GM19468 (cell line): ENCODE measurements around the gene ABT1.
"Not testable (repeated sequence)": the region's sequence is repeated elsewhere in the genome, so short reads cannot be mapped to it uniquely, and the experiment has no call there.

ENCODE experiments used
- ATAC-seq: cut with Tn5 transposase; IDR thresholded peaks from one replicate; pipeline ENCODE4 v1.9.1; 2021; ENCODE audit warnings: mild to moderate bottlenecking, moderate library complexity, moderate number of reproducible peaks; ENCODE audit not compliant: unreplicated experiment; ENCODE audit errors: extremely low read depth

ABT1 gene

DNA sequence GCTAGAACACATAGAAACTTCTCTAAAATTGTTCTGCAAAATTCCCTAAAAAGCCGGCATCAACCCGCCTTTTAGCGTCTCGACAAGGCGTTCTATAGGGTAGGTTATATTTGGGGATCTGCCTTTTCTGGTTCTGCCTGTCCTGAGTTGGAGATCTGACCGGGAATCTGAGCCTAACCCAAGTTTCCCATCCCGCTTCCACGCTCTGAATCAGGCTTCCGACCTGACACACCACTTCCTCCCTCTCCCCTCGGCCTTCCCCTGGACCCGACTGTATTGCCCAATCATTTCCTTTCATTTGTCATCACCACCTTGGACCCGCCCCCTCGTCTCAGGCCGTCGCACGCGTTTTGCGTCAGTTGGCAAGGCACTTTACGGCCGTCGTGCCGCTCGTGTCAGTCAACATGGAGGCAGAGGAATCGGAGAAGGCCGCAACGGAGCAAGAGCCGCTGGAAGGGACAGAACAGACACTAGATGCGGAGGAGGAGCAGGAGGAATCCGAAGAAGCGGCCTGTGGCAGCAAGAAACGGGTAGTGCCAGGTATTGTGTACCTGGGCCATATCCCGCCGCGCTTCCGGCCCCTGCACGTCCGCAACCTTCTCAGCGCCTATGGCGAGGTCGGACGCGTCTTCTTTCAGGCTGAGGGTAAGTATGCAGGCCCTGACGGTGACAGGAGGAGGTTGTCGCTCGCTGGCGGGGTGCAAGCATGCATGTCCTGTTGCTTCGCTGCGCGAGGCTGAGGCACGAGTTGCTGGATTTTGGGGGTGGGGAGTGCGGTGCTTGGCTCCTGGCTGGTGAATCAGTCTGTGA lies at the start of gene ABT1:
ABT1 (plus strand) TSS at position 375 of the 810 bp plus-strand sequence; CDS start at position 405, 30 bp downstream.
- ATAC-seq = peak; percentile 16

DNA sequence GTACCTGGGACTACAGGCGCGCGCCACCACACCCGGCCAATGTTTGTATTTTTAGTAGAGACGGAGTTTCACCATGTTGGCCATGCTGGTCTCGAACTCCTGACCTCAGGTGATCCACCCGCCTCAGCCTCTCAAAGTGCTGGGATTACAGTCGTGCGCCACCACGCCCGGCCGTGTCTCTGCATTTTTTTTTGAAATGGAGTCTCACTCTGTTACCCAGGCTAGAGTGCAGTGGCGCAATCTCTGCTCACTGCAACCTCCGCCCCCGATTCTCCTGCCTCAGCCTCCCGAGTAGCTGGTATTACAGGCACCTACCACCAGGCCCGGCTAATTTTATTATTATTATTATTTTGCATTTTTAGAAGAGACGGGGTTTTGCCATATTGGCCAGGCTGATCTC lies 49.4 kb upstream of the ABT1 start:
- ATAC-seq = not testable (repeated sequence)

DNA sequence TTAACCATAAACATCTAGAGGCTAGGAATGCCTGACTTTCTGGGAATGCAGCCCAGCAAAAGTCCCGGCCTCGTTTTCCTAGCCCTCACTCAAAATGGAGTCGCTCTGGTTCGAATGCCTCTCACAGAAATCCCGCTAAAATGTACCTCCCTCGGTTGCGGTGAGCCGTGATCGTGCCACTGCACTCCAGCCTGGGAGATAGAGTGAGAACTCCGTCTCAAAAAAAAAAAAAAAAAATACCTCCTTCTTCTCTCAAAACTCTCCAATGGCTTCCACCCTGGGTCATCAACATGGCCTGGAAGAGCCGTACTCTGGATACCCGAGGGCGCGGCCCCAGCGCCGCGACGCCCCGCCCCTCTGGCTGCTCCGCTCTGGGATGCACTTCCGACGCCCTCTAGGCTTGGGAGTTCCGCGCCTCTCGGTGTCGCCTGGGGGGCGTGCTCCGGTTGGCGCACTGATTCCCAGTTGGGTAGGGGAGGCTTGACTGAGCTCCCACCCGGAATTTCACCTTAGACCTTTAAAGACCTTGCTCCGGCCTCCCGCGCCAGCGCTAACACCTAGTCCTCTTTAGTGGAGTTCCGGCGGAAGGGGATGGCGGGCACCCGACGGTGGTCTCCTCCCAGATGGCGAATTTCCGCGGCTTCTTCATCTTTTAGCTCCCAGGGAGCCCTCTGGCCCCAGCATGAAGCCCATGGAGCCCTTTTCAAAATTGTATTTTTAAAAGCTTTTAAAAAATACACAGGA lies 46.3 kb upstream of the ABT1 start:
- no peak for ATAC-seq

DNA sequence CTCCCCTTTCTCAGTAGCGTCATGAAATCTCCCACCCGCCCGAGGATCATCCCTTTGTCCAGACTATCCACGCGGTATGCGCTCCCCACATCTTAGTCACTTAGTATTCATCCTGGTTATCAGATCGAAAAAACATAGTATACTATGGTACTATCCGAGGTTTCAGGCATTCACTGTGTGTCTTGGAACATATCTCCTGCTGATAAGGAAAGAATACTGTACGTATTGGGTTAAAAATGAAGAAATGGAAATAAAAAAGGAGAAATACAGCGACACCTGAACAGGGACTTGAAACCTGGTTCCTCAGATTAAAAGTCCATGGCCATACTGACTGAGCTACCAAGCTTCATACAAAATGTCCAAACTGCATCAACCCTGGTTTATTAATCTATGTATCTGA lies 44.5 kb upstream of the ABT1 start:
- ATAC-seq = no peak

DNA sequence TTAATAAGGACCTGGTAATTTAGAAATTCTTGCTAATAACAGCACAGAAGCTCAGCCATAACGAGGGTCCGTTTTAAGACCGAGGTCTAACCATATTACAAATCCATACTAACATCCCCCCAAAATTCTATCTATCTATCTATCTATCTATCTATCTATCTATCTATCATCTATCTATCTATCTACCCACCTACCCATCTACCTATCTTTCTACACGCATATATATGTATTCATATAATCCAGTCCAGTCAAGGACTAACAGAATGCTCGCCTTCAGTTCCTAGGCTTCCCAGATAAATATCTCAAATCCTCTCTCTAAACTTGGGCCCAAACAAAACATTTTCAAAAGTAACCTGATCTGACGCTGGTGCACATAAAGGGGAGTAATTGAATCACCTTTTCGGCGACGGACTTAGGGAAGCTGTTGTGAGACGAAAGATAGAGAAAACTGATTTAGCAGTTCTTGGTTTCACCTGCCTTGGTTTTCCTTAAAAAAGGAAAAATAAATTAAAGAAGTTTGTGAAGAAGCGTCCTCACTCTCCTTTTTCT lies 44.0 kb upstream of the ABT1 start:
- ATAC-seq = no peak

DNA sequence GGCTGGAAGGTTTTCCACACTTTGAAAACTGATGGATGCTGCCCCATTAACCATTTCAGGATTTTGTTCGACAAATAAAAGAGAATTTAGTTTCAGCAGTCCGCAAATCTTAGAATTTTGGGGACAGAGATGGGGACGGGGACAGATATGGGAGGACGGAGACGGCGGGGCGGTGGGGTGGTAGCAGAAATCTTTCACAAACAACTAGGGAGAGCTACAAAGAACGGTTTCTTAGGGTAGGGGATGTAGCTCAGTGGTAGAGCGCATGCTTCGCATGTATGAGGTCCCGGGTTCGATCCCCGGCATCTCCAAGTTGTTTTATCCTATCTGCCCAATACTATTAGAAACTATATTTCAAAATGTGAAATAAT lies 43.5 kb upstream of the ABT1 start:
- peak; percentile 14 for ATAC-seq

DNA sequence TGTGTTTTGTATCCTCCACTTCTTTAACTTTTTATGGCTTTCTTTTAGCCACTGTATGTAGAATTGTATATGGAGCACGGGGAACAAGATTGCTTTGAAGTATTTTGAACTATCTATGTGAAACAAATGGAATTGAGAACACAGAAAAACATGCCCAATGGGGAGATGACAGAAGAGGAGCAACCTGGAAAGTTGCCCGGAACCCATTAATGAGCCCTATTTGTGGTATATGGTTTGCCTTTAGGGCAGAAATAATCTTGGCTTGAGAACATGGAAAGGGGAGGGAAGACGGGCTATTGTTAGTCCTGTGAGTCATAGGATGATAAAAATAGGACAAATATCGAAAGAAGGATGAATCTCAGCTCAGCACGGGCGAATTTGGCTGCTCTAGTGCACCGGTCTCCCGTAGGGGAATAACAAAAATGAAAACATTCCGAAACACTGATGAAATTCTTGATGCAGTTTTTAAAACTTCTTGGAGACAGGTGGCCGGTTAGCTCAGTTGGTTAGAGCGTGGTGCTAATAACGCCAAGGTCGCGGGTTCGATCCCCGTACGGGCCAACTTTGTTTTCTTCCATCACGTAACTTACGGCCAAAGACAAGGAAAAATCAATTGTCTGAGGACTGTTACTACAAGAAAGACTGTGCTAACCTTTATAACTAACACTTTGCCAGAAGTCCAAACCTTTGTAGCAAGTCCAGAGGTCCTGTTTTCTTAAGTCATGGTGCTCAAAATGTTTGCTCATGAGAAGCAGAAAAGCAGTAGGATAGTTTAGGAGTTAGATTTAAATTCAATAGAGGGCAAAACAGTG lies 42.9 kb upstream of the ABT1 start:
- peak; percentile 12 for ATAC-seq

DNA sequence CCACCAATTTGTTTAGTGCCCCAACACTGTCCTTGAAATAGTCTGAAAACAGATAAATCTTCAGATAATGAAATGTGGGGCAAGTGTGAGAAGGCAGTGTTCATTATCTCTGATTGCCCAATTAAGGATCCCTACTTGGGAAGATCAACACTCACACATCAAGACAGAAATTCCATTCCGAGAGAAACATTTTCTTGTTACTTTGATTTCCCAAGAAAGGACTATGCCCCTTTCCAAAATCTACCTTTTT lies 42.4 kb upstream of the ABT1 start:
- no peak for ATAC-seq

DNA sequence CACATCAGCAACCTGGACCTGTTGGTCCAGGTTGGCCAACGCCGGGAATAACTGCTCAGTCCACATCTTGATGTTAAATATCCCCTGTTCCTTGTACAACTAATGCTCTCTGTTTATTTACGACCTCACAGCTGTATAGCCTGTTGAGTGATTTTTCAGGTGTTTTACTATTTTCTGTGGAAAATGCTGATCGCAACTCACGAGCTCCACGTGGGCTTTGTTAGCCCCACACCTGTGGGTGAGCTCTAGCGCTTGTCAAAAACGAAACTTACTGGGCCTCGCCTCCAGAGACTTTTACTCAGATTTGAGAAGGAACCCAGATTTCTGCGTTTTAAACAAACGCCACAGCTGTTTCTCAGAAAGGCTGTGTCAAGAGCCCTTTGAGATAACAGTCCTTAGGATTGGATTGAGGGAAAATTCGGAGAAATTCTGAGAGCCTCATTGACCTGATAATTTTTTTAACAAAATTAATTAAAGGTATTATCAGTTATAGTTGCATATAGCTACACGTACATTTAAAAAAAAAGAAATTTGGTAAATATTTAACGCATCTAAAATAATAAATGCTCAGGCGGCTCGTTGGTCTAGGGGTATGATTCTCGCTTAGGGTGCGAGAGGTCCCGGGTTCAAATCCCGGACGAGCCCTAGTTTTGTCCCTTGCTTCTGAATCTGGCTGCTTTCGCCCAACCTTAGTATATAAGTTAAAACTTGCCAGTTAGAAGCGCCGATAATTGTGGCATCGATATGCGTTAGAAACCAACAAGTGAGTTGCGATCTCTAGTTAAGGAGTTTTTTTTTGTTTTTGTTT lies 41.9 kb upstream of the ABT1 start:
- ATAC-seq = no peak

DNA sequence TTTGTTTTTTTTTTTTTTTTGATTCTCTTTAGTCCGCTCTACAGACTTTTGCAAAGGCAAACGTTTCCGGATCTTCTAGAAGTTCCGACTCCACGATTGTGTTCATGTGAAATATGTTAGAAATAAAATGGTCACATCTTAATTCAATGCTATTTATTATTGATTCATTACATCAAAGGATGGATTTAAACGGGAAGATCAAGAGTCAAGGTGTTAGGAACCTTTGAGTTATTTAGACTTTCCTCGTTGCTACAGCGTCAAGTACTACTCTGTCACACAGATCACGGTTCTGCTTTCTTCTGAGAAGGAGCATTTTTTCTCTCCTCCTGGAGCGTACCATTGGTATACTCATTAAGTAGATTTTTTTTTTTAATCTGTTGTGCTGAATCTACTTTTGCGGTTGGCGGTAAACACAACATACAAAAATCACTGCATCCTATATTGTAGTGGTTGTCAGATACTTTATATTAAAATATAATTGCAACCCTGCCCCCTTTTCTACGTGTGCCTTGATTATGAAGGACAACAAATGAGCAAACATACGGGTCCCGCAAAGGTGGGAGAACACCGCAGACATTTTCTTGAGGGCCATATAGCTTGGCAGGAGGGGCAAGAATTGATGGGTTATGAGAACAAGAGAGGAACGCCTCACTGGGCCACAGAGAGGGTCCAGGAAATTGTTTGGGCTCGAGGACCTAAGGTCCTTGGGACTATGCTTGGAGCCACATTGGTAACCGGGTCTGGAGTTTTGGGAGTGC lies 41.1 kb upstream of the ABT1 start:
- no peak for ATAC-seq

DNA sequence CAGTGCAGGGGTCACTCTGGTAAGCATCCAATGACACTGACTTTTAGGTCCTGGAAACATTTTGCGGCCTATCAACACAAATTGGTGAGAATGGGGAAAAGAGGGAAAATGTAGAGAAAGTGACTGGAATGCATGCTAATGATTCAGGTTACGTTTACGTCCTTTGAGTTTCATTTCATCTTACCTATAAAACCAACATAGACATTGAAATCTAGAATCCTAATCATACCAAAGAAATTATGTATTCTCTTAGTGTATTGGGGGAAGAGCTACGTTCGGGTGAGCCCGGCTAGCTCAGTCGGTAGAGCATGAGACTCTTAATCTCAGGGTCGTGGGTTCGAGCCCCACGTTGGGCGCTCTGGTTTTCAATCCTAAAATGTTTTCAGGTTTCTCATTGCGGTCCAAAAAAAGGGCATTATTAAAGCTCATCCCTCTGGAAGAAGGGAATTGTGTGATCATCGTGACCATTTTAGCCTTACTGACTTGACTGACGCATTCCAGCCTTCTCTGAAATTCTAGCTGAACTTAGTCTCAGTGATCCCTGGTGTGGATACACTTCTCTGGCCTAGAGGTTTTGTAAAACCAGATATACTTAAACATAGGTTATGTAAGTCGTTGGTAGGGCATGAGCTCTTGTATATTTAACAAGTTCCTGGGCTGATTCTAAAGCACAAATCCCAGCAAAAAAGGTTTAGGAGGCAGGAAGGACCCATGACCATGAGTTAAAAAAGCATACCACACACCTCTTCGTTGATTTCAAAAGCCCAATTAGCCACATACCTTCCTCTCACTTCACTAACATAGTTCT lies 40.3 kb upstream of the ABT1 start:
- no peak for ATAC-seq

DNA sequence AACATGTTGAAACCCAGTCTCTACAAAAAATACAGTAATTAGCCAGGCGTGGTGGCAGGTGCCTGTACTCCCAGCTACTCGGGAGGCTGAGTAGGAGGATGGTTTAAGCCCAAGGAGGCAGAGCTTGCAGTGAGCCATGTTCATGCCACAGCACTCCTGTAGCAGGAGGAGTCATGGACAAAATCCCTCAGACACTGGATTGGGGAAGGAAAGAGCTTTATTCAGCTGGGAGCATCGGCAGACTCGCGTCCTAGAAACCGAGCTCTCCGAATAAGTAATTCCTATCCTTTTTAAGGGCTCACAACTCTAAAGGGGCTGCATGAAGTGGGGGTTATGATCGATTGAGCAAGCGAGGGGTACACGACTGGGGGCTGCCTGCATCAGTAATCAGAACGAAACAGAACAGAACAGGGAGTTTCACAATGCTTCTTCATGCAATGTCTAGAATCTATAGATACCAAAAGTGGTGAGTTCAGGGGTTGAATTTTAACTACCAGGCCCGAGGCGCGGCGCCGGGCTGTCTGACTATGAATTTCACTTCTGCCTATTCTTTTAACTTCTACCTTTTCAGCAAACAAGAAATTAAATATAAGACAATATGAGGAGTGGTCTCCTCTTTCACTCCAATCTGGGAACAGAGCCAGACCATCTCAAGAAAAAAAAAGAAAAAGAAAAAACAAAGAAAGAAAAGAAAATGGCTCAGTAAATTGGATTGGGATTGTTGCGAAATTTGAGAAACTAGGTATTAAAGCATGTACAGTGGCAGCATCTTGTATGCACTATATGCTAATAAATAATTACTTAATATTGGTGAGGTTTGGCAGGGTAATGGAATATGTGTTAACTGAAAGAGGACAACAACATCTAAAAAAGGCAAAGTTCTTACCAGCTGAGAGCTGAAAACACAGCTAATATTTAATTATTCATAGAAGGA lies 35.0 kb upstream of the ABT1 start:
- no peak for ATAC-seq

DNA sequence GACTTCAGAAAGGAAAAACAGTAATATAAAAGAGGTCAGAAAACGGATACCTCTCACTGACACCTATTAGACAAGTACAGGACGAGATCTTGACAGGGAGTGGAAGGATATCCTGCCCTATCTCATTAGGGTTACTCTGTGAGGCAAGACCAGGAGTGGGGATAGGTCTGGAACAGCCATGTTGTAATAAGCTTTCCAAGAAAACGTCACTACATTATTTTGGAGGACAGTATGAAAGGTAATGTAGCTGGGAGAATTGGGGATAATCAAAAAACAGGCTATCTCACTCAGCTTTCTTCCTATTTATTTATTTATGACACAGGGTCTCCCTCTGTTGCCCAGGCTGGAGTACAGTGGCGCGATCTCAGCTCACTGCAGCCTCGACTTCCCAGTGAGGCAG lies 33.3 kb upstream of the ABT1 start:
- ATAC-seq = no peak

DNA sequence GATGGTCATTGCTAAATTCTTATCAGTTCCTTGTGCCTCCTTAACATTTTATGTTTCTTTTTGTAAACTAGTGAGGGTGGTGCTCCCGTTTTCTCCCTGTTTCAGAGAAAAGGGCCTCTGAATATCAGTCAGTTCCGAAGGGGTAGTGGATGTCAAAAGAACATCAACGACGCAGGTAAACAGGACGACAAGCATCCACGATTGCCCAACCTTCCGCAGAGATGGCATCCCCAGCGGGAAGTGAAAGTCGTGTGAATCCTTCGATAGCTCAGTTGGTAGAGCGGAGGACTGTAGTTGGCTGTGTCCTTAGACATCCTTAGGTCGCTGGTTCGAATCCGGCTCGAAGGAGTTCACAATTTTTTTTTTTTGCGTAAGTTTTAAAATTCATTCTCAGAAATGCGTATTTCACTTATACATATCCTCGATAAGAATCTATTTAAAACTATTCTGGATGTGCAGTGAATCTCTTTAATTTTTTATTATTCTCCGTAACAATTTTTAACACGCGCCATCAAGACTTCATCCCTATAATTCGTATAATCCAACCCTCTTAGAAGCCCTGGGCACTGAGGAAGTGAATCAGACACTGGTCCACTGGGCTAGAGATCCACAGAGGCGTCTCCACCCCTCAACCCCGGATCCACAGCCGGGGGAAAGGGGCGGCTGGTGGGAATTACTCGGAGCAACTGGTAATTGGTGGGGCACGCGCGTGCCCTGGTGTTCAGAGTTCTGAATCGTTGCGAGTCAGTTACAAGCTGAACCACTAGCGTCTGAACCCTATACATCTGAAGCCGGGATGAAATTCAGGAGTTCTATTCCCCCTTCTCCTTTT lies 27.9 kb upstream of the ABT1 start:
- ATAC-seq = no peak

DNA sequence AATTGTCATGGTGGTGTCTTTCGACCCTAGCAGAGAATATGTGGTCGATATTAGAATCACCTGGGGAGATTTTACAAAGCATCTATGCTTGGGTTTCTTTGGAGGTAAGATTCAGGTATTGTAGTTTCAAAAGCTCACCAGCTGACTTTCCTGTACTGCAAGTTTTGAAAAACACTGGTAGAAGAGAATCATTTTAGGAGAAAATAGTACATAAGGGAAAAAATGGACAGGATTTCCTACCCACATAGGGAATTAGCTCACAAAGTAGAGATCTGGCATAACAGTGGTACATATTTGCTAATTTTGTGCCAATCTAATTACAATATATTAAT lies 27.4 kb upstream of the ABT1 start:
- no peak for ATAC-seq

DNA sequence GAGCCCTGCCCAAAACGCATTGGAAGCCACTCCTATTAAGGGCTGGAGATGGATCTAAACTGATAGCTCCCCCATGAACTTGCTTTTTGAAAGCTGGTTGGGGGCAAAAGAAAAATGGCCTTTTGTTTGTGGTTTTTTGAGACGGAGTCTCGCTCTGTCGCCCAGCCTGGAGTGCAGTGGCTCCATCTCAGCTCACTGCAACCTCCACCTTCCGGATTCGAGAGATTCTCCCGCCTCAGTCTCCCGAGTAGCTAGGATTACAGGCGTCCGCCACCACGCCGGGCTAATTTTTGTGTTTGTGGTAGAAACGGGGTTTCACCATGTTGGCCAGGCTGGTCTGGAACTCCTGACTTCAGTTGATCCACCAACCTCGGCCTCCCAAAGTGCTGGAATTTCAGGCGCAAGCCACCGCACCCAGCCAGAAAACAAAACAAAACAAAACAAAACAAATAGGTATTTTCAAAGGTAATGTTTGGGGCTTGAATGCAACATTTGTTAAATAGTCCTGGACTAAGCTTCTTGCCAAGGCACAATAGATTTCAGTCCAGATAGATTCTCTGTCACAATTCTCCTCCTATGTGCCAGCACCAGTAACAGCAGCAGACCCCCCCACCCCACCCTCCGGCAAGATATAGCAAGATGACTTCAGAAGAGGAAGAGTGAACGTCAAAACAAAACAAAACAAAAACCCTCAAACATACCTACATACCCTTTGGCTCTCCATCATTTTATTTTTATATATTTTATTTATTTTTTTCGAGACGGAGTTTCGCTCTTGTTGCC lies 26.5 kb upstream of the ABT1 start:
- no peak for ATAC-seq
